T follicular helper cell (primary cell): Measurements from ENCODE around the gene SLA2.
"Not testable (repeated sequence)": the region's sequence is repeated elsewhere in the genome, so short reads cannot be mapped to it uniquely, and the experiment has no call there.

Experiments
- DNase-seq: peaks from one replicate; pipeline ENCODE4 v3.0.0-alpha.2; 2020; ENCODE audit warnings: low read depth

Gene SLA2

DNA sequence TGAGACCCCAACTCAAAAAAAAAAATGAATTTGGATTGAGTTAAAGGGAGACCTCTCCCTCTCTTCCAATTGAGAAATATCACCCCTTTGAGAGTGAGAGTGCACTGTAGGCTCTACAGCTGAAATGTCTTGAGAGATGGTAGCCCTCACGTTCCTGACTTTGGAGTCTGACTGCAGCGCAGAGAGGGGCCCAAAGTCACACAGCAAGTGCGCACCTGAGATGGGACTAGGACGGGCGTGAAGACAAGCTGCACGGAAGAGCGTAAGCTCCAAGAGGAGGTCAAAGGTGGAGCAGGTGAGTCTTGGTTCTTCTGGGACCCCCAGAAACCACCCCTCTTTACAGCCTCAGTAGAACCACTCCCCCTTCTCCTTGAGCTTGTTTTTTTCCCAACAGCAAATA is 643 bp downstream of the SLA2 start:
- DNase-seq = no peak

DNA sequence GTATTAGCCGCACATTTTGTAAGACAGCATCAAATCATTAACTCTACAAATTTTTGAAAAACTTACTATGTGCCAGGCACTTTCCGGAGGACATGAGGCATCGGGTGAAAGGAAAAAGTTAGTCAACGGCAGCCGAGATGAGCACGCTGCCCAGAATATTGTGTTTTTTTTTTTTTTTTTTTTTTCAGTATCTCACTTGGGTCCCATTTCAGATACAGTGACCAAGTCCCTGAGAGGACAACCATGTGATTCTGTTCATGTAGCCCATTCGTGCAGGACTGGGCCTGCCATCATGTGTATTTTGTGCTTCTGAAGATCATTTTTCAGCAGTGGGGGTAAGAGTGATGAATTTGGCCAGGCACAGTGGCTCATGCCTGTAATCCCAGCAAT is 1.3 kb downstream of the SLA2 start:
- no peak for DNase-seq

DNA sequence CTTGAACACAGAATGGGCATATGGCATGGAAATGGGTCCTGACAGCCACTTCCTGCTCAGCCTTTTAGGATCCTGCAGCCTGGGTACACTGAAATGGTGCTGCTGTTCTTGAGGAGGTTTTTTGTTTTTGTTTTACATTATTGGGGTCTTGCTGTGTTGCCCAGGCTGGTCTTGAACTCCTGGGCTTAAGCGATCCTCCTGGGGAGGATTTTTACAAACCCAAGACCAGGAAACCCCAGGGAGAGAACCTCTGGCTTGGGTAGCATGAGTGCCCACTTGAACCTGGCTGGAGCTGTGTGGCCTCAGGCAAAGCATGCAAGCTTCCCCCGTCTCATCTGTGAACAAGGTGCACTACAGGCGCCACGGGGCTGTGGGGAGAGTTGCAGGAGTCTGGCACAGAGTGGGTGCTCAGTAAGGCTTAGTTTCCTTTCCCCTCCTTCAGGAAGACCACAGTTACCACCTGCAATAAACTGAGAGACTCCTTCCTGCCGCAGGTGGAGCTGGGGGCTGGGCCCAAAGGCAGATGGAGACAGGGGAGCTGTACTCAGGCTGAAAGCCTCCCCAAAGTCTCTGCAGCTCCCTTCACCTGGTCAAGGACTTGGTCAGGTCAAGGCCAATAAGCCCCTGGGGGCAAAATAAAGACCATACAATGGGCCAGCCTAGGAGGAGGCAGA is 1.8 kb downstream of the SLA2 start:
- peak; percentile 30 for DNase-seq

DNA sequence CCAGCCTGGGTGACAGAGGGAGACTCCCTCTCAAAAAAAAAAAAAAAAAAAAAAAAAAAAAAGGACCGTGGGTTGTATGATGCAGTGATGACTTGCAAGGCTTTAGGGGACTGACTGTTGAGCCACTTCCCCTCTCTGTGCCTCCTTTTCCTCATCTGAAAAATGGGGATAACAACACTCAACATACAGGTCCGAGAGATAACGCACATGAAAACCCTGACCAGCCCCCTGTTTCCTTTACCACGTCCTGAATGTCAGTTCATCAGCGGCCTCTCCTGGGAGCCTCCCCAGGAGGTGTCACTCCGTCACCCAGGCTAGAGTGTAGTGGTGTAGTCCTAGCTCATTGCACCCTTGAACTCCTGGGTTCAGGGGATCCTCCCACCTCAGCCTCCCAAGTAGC is 3.9 kb downstream of the SLA2 start:
- DNase-seq = no peak

DNA sequence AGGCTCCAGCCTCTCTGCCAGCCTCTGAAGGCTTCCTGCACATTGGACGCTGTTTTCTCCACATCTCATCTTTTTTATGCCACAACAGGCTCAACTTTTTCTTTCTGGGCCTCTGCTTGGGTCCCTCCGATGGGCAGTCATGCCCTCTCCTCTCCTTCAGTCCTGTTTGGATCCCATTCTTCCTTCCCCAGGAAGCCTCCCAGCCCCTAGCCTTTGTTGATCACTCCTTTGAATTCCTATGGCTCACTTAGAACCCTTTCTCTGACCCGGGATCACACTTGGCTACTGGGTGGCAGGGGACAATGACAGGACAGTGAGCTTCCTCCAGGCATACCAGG is 4.5 kb downstream of the SLA2 start:
- no peak for DNase-seq

DNA sequence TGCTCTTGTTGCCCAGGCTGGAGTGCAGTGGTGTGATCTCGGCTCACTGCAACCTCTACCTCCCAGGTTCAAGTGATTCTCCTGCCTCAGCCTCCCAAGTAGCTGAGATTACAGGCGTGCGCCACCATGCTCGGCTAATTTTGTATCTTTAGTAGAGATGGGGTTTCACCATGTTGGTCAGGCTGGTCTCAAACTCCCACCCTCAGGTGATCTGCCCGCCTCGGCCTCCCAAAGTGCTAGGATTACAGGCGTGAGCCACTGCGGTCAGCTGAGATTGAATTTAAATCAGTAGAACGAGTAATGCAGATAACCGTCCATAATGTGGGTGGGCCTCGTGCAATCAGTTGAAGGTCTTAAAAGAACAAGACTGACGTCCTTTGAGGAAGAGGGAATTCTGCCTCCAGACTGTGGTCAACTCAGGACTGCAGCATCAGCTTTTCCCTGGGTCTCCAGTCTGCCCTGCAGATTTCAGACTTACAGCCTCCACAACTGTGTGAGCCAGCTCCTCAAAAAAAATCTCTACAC is 7.1 kb downstream of the SLA2 start:
- not testable (repeated sequence) for DNase-seq

DNA sequence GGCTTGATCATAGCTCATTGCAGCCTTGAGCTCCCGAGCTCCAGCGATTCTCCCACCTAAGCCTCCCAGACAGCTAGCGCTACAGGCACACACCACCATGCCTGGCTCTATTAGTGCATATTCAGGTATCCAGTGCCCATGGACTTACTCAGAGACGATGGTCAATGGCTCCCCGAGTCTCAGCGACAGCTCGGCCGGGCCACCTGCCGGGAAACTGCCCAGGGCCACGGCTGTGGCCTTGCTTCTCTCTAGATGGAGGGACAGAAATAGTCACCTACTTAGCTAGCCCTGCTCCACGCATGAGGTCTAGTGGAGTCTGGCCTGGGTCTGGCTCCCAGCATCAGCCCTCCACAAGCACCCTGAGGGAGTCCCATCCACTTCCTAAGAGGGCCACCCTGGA is 11.7 kb downstream of the SLA2 start:
- no peak for DNase-seq

DNA sequence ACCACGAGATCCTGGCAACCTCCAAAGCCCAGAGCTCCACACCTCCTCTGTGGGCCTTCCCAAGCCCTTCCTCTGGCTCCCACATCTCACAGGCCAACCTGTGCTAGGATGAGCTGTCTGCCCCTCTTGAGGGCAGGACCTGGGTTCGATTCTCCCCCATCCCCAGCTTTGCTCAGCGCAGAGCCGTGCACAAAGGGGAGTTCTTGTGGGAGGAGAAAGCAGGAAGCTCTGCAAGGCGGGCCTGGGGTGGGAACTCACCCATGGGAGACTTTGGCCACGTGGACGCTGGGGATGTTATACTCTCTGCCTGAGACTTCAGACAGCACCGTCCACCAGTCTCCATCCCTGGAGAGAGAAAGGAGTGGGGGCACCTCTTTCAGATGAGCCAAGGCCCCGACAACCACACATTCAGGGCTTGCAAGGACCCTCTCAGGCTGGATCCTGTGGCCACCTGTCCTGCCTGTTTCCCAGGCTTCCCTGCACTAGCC is 12.7 kb downstream of the SLA2 start:
- no peak for DNase-seq

DNA sequence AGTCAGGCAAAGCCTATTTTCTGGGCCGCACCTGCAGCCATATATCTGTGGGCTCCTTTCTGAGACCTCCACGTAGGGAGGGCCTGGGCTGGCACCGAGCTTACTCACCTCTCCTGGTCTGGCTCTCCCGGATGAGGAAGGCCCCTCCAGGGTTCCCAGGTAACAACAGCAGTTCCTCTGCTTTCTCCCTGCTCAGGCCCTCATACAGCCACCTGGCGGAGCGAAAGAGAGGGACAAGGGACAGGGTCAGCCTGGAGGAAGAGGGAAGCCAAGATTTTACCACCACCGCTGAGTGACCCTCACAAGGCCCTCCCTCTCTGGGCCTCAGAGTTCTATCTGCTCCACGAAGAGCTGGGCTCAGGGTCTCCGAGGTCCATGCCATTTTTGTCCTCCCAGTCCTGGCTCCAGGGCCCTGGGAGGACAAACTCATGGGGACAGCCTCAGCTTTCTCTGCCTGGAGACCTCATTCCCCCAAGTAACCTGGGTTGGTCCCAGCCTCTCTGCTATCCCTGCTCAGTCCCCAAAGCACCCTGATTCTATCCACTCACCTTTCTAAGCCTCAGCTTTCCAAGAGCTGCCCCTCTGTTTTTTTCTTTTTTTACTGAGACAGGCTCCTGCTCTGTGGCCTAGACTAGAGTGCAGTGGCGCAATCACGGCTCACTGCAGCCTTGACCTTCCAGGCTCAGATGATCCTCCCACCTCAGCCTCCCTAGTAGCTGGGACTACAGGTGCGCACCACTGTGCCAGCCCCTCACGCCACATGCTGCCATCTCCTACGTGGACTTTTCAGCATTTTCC is 13.3 kb downstream of the SLA2 start:
- no peak for DNase-seq

DNA sequence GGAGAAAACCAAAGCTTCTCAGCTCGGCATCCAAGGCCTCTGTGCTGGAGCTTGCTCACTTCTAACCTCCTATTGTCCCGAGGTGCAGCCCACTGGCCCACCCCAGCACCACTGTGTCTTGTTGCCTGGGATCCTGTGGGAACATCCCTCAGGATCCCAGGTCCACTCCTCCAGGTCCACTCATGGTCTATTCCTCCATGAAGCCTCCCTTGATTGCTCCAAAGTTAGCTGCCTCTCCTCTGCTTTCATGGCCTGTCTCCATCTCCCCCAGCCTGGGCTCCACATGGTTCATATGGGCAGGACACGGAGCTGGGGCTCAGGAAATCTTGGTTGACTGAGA is 13.9 kb downstream of the SLA2 start:
- no peak for DNase-seq

DNA sequence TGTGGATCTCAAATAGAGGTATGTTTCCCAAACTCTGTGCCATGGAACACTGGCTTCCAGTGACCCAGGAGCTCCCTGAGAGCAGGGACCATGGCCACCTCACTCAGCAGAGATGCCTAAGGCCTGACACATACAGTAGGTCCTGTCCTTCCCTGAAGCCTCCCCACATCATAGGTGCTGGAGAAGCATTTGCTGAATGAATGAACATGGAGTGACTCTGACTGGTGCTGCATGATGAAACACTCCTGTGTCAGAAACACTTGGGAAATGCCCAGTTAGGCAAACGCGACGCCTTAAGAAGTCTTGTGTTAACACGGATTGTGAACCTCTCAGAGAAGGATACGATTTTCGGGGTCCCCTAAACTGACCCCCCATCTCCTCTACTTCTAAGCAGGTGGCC is 14.3 kb downstream of the SLA2 start:
- no peak for DNase-seq

DNA sequence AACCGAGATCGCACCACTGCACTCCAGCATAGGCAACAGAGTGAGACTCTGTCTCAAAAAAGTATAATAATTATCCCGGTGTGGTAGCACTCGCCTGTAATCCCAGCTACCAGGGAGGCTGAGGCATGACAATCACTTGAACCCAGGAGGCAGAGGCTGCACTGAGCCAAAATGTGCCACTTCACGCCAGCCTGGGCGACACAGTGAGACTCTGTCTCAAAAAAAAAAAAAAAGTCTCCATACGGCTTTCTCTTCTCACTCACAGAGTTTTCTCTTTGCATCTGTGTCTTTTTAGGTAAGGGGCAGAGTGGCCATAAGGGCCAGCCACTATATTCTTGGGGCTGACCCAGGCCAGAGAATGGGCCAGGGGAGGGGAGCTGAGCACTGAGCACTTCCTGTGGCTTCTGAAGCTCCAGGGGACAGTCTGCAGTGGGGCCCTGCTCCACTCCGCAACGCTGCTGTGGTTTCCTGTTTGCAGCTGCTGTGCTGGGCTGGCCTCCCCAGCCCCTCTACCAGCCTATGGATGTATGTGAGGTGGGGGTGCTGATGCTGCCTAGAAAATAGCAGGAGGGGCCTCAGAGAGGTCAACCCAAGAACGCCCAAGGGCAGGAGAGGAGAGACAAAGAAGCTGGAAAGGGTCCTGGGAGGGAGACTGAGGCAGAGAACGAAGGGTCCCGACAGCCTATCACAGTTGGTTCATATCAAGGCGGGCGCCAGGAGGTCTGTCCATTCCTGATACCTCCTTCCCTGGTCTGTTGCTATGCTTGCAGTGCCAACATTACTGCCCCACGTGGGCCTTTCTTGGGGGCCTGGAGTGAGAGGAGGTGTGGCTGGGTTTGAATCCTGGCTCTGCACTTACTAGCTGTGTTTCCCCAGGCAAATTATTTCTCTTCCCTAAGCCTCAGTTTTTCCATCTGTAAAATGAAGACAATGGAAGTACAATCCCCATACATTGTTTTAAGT is 16.0 kb downstream of the SLA2 start:
- no peak for DNase-seq

DNA sequence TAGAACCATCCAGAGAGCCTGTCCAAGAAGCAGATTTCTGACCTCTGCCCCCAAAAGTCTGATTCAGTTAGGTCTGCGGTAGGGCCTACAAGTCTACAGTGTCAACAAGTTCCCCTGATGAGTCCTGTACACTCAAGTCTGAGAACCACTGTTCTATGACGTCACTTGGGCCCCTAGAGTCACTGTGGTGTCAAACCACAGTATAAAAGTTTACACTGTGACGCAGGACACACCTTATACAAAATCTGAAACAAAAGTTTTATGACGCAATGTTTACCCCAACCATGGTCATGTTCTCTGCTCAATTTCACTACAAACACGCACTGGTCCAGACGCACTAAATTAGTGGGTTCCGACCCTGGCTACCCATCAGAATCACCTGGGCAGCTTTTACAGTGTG is 17.9 kb downstream of the SLA2 start:
- DNase-seq = no peak

DNA sequence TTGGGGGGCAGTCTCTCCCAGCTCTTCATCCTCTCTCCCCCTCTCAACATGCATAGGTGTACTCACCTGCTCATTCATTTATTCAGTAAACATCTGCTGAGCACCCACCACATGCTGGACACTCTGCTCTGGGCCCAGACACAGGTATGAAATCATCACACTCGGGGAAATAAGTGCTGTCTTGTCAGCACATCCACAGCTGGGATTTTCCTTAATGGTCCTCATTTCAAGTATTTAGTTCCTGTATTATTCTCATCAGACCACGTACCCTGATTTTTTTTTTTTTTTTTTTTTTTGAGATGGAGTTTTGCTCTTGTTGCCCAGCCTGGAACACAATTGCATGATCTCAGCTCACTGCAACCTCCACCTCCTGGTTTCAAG is 21.1 kb downstream of the SLA2 start:
- DNase-seq = no peak

DNA sequence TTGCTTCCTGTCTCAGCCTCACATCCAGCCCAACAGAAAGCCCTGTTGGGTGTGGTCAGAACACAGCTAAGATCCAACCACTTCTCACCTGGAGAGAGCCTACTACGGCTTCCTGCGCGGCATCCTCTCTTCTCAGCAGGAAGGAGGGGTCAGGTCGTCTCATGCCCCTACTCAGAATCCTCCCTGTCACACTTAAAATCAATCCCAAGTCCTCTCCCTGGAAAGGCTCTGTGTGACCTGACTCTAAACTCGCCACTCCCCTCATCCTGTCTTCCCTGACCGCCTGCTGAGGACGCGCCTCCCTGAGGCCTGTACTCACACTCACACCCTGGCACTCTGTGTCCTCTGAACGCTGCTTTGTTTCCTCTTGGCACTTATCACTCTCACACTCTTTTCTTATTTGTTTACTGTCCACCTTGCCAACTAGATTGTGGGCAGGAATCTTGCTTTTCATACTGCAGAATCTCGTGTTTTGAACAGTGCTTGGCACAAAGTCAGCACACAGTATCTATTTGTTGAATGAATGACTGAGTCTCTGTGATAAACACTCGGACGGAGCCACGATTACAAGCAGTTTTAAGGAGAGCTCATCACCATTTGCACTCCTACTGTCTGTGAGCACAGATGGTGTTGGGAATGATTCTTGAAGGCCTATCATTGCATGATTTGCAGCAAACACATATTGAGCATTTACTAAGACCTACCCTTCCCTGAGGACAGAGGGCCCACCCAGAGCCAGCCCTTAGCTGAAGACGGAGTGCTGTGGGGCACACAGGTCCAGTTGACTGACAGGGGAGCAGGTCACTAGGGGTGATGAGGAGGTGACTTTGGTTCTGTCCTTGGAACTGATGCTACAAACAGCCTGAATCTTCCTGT is 21.7 kb downstream of the SLA2 start:
- DNase-seq = no peak

DNA sequence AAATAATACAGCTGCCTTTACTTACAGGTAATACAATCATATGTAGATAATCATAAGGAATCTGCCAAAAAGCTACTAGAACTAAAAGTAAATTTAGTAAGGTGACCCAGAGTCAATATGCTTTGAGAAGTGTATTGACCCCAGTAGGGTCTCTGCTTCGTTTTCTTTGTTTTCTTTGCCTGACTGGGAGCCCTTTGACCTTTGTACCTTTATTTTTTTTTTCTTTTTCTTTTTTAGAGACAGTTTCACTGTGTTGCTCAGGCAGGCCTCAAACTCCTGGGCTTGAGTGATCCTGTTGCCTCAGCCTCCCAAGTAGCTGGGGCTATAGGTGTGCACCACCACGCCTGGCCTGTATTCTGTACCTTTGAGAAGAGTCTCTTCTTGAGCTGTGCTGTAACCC is 22.6 kb downstream of the SLA2 start:
- no peak for DNase-seq

DNA sequence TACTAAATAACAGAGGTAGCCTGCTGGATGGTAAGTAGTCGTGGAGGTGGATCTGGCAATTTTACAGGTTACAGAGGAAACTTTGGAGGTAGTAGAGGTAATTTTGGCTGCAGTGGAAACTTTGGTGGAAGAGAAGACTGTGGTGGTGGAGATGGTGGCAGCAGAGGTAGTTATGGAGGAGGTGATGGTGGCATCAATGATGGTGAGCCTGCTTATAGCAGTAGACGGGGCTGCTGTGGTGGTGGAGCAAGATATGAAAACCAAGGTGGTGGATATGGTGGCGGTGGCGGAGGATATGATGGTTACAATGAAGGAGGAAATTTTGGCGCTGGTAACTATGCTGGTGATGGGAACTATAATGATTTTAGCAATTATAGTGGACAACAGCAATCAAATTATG is 25.1 kb downstream of the SLA2 start:
- DNase-seq = no peak

DNA sequence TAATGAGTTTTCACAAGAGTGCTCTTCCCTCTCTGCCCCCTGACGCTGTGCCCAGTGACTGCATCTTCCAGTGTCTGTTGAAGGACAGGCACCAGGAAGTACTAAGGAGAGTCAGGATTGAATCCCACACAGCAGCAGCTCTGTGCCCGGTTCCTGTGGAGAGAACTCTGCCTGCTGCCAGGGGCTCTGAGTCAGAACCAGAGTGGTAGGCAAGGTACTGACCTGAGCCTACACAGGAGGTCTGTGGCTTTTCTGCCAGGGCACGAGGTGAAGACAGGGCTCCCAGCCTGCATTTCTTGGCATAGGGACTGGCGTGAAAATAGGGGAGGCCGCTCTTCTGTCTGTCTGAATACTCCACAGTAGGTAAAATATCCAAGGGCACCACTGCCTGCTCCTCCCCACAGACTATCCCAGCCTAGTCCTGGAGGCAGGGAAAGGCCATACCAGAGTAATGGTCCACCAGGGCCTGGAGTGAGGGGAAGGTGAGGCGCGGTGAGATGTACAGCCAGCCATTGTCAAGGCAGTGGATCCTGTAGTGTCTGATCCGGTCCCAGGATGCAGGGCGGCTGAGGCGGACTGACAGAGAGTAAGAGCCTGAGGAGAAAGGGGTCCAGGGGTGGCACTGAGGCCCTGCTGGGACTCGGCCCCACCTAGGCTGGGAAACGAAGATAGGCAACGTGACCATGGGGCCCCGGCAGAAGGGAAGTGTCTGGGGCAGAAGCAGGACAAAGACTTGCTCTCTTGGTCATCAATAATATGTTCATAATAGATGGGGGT is 31.0 kb downstream of the SLA2 start:
- DNase-seq = no peak

DNA sequence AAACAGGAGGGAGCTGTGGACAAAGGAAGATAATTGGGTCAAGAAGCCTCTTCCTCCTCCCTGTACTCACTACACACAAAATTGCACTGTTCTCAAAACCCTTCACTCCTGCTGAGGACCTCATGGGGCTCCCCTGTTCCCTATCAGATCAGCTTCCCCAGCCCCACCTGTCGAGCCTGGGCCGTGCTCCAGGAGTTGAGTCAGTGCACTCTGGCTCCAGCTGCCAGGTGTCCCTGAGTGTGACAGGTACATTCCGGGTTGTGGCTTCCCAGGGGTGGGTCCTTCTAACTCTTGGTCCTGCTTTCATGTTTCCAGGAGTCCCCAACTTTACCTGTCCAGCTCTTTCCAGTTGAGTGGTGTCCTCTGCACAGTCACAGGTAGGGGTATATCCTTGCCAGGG is 32.0 kb downstream of the SLA2 start:
- DNase-seq = no peak

DNA sequence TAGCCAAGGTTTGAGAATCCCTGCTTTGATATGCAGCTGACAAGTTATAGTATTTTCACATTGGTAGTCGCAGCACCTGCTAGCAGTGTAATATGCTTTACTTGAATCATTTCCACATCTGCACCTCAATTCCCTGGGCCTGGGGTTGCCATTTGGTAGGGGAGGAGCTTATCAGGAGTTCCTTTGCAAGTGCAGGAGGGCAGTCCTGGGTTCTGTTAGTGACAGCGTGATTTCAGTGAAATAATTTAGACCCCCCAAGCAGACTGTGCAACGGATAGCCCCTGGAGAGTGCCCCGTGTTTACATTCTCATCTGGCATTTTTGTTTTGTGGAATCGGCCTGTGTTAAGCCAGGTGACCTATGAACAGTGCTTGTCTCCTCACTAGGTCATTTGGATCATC is 34.4 kb downstream of the SLA2 start:
- DNase-seq = no peak

DNA sequence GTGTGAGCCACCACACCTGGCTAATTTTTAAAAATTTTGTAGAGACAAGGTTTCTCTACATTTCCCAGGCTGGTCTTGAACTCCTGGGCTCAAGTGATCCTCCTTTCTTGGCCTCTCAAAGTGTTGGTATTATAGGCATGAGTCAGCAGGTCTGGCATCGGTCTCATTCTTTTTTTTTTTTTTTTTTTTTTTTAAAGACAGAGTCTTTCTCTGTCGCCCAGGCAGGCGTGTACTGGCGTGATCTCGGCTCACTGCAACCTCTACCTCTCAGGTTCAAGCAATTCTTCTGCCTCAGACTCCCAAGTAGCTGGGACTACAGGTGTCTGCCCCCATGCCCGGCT is 37.6 kb downstream of the SLA2 start:
- not testable (repeated sequence) for DNase-seq
